ENCODE results near the gene ACOT9. TPM values are rescaled to one million over a fixed set of nuclear protein-coding genes. Genes with fewer than 3 reads are reported as not detected.
"Not testable (repeated sequence)": the region's sequence is repeated elsewhere in the genome, so short reads cannot be mapped to it uniquely, and the experiment has no call there.

ACOT9 gene
- total RNA-seq, 2 experiments from 2014 or later, result 37.7 to 49.0 TPM

DNA sequence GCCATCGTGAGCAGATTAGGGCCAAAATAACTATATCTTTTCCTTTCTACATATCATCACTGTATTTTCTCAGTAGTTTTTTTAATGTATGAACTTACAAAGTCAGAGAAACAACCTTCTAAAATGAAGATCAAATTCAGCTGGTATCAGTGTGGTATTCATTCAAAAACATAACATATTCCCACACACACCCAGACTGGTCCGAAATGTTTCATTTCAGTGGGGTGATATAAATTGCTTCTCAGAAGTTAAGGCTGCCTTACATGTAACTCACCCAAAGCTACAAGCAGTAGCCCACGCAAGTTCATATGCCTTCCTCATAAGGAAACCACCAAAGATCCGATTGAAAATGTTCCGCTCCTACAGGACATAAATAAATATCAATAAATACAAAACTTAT, 37.8 kb downstream of the ACOT9 start:
- Mint-ChIP-seq H3K36me3 (peaks cover 24% of the 10 kb centered on the region), H3K27ac (no peak overlapping the region), H3K4me3 (no peak overlapping the region), H3K9me3 (ENCODE audit: low read depth) (no peaks in the 10 kb centered on the region), H3K27me3 (no peaks in the 10 kb centered on the region), H3K4me1 (peaks cover 6% of the 10 kb centered on the region)
- CTCF ChIA-PET, result interaction anchor here (0.9 kb wide), 1 partner anchor 196 kb away, joined by 3 read pairs; no protein-coding TSS in a partner anchor
- ATAC-seq, result no peak
- DNase-seq, result no peak

GRCh38 chrX:23704673-23705206, 38.3 kb downstream of the ACOT9 start:
- H3K36me3 Mint-ChIP-seq, result peaks cover 24% of the 10 kb centered on the region
- H3K27me3 Mint-ChIP-seq, result no peaks in the 10 kb centered on the region
- H3K9me3 Mint-ChIP-seq (ENCODE audit: low read depth), result no peaks in the 10 kb centered on the region
- CTCF ChIA-PET, result interaction anchor here (0.9 kb wide), 1 partner anchor 197 kb away, joined by 3 read pairs; no protein-coding TSS in a partner anchor
- DNase-seq, result no peak
- no peak overlapping the region for H3K27ac Mint-ChIP-seq
- peaks cover 6% of the 10 kb centered on the region for H3K4me1 Mint-ChIP-seq
- no peak for ATAC-seq
- no peak overlapping the region for H3K4me3 Mint-ChIP-seq

DNA sequence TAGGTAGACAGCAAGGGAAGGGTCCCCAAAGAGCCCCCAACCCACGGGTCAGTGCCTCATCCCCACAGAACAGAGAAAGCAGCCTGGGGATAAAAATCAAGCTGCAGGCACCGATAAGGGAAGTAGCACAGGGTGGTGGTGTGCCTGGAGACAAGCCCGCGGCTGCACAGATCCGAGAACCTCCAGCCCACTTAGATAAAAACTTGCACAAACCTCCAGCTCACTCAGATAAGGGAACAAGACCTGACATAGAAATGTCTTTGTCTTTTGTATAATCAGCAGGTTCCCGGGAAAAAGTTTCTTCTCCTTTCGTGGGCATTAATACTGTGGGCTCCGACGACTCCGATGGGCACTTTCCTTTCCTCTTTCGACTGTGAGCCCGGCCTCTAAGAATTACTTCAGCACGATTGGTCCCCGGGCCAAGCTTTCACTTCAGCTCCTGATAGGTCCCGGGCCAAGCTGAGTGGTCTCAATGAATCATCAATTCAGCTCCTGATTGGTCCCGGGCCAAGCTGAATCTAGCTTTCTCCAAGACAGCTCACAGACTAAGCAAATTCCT, 43.4 kb downstream of the ACOT9 start:
- CTCF ChIA-PET, result interaction anchor here (1.3 to 2.3 kb wide), 3 partner anchors 83 to 207 kb away, joined by 4 to 13 read pairs (median 5); partner anchors contain the start of genes APOO, CXorf58 and SAT1
- peak overlapping the region; percentile 26 for H3K4me3 Mint-ChIP-seq
- peak; percentile 66 for ATAC-seq
- no peaks in the 10 kb centered on the region for H3K9me3 Mint-ChIP-seq (ENCODE audit: low read depth)
- peak overlapping the region; percentile 40 for H3K27ac Mint-ChIP-seq
- DNase-seq, result peak; percentile 41
- peaks cover 5% of the 10 kb centered on the region for H3K4me1 Mint-ChIP-seq
- peaks cover 17% of the 10 kb centered on the region for H3K36me3 Mint-ChIP-seq
- no peaks in the 10 kb centered on the region for H3K27me3 Mint-ChIP-seq

DNA sequence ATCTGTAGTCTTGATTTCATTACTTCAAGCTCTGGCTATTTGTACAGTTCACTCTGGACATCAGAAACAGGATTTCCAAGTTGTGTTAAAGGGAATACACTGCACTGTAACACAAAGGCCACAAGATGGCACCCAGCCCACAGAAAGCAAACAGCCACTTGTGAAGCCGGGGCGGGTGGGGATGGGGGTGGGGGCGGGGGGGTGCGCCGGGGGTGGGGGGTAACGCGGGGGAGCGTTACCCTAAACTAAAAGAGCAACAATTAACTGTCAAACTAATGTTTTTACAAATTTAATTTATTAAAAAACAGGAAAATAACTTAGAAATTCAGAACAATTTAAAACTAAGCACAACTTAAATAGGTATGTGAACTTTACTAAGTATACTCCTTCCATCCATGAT, 48.5 kb downstream of the ACOT9 start:
- peaks cover 3% of the 10 kb centered on the region for H3K4me1 Mint-ChIP-seq
- peak; percentile 53 for DNase-seq
- CTCF ChIA-PET, result interaction anchor here (0.8 to 2.5 kb wide), 4 partner anchors 88 to 212 kb away, joined by 5 to 19 read pairs (median 7); partner anchors contain the start of gene SAT1
- H3K27me3 Mint-ChIP-seq, result no peaks in the 10 kb centered on the region
- H3K9me3 Mint-ChIP-seq (ENCODE audit: low read depth), result no peaks in the 10 kb centered on the region
- peak; percentile 58 for ATAC-seq
- no peak overlapping the region for H3K27ac Mint-ChIP-seq
- H3K4me3 Mint-ChIP-seq, result no peak overlapping the region
- H3K36me3 Mint-ChIP-seq, result no peaks in the 10 kb centered on the region

DNA sequence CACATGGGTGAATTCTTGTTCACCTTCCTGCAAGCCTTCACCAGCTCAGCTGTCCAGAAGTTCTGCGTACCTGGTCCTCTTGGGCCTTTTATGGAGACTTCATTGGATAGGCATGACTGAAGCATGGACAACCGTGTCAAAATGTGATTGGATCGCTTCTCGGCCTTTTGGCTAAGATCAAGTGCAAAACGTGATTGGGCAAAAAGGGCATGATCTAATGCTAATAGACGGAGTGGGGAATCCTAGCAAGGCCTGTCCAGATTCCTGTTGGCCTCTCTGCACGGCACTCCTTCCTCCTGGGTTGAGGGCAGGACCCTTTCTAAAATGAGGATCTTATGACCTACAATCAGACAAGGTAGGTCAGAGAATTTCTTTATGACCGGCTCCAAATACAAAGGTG, 50.9 kb downstream of the ACOT9 start:
- Mint-ChIP-seq H3K4me1 (peaks cover 2% of the 10 kb centered on the region), H3K27ac (no peak overlapping the region), H3K4me3 (no peak overlapping the region), H3K9me3 (ENCODE audit: low read depth) (no peaks in the 10 kb centered on the region), H3K36me3 (no peaks in the 10 kb centered on the region), H3K27me3 (no peaks in the 10 kb centered on the region)
- ATAC-seq, result no peak
- DNase-seq, result no peak
- CTCF ChIA-PET, result interaction anchor here (4.7 kb wide), 1 partner anchor 210 kb away, joined by 29 read pairs; no protein-coding TSS in a partner anchor

- not testable (repeated sequence) for H3K9me3 Mint-ChIP-seq (ENCODE audit: low read depth); DNase-seq; ATAC-seq; H3K27me3 Mint-ChIP-seq; H3K27ac Mint-ChIP-seq; H3K4me3 Mint-ChIP-seq; H3K36me3 Mint-ChIP-seq
- peaks cover 16% of the 10 kb centered on the region for H3K4me1 Mint-ChIP-seq
- CTCF ChIA-PET, result interaction anchor here (0.9 kb wide), 1 partner anchor 225 kb away, joined by 3 read pairs; no protein-coding TSS in a partner anchor
These were observed 66.6 kb downstream of the ACOT9 start for GRCh38 chrX:23676486-23676885.

- Mint-ChIP-seq H3K4me1 (peaks cover 20% of the 10 kb centered on the region), H3K36me3 (peaks cover 10% of the 10 kb centered on the region), H3K27me3 (no peaks in the 10 kb centered on the region), H3K27ac (peak overlapping the region; percentile 32), H3K4me3 (no peak overlapping the region), H3K9me3 (ENCODE audit: low read depth) (no peaks in the 10 kb centered on the region)
- DNase-seq (no peak), ATAC-seq (no peak)
- CTCF ChIA-PET, result interaction anchor here (2.9 kb wide), 1 partner anchor 229 kb away, joined by 7 read pairs; no protein-coding TSS in a partner anchor
These were observed 70.0 kb downstream of the ACOT9 start for GRCh38 chrX:23673108-23673507.

DNA sequence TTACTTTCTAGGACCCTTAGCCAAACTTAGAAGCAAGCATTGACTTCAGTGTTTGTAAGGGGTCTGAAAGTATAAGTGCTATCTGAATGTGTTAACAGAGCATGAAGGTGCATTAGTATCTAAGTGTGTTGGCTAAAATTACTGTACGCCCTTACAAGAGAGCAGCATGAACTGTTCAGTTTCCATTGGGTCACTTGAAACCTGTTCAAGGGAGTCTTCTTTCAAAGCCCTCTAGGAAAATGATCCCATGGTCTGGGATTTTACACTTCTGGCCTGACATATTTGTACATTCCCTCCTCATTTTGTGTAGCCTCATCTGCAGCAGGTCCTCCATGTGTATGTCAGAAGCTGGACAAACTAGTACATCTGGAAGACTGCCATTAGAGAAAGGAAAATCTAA, 72.5 kb downstream of the ACOT9 start:
- Mint-ChIP-seq H3K27me3 (no peaks in the 10 kb centered on the region), H3K4me1 (peaks cover 28% of the 10 kb centered on the region), H3K36me3 (peaks cover 10% of the 10 kb centered on the region), H3K27ac (no peak overlapping the region), H3K4me3 (no peak overlapping the region), H3K9me3 (ENCODE audit: low read depth) (no peaks in the 10 kb centered on the region)
- no peak for DNase-seq
- CTCF ChIA-PET, result interaction anchor here (2.9 kb wide), 1 partner anchor 231 kb away, joined by 7 read pairs; no protein-coding TSS in a partner anchor
- no peak for ATAC-seq

DNA sequence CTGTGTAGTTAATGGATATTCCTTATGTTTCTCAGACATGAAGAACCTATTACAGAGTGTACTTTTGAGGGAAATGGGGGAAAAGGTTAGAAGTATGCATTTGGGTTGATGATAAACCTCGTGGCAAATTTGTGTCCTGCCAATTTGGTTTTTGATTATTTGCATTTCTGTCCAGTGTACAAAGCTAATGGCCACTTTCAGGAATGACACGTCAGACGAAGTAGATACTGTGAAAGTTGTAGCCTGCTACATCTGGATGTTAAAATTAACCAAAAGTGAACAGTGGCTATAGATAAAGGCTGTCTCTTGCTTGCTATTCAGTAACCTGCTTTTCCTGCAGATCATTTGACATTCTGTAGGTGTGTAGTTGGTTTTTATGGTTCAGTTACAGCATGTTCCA, 74.7 kb downstream of the ACOT9 start:
- CTCF ChIA-PET, result interaction anchor here (1.8 kb wide), 1 partner anchor 239 kb away, joined by 4 read pairs; the partner anchor contains the start of genes APOO and CXorf58
- H3K36me3 Mint-ChIP-seq, result peaks cover 7% of the 10 kb centered on the region
- peaks cover 25% of the 10 kb centered on the region for H3K4me1 Mint-ChIP-seq
- no peaks in the 10 kb centered on the region for H3K27me3 Mint-ChIP-seq
- peak overlapping the region; percentile 87 for H3K27ac Mint-ChIP-seq
- ATAC-seq (no peak), DNase-seq (no peak)
- peak overlapping the region; percentile 82 for H3K4me3 Mint-ChIP-seq
- no peaks in the 10 kb centered on the region for H3K9me3 Mint-ChIP-seq (ENCODE audit: low read depth)

- Mint-ChIP-seq H3K4me1 (peaks cover 26% of the 10 kb centered on the region), H3K27me3 (no peaks in the 10 kb centered on the region), H3K4me3 (peak within 1 kb of the TSS; percentile 82), H3K9me3 (ENCODE audit: low read depth) (no peaks in the 10 kb centered on the region), H3K36me3 (peaks cover 7% of the 10 kb centered on the region), H3K27ac (peak within 1 kb of the TSS; percentile 87)
- CTCF ChIA-PET, result interaction anchor here (1.5 to 1.8 kb wide), 2 partner anchors 234 to 240 kb away, joined by 4 to 5 read pairs; partner anchors contain the start of genes APOO and CXorf58
- DNase-seq (peak; percentile 84), ATAC-seq (peak; percentile 86)
These were observed 75.6 kb downstream of the ACOT9 start, which contains the start of gene PRDX4 for GRCh38 chrX:23667239-23668177. PRDX4 (plus strand) TSS chrX:23667493; CDS start chrX:23667571, 78 bp downstream.

GRCh38 chrX:23666282-23666681, 76.8 kb downstream of the ACOT9 start:
- CTCF ChIA-PET, result interaction anchor here (1.5 kb wide), 1 partner anchor 236 kb away, joined by 5 read pairs; no protein-coding TSS in a partner anchor
- Mint-ChIP-seq H3K27ac (no peak overlapping the region), H3K9me3 (ENCODE audit: low read depth) (no peaks in the 10 kb centered on the region), H3K36me3 (peaks cover 4% of the 10 kb centered on the region), H3K4me3 (no peak overlapping the region), H3K4me1 (peaks cover 38% of the 10 kb centered on the region), H3K27me3 (no peaks in the 10 kb centered on the region)
- ATAC-seq (no peak), DNase-seq (no peak)

- ATAC-seq, result no peak
- H3K36me3 Mint-ChIP-seq, result peaks cover 2% of the 10 kb centered on the region
- H3K9me3 Mint-ChIP-seq (ENCODE audit: low read depth), result no peaks in the 10 kb centered on the region
- peaks cover 40% of the 10 kb centered on the region for H3K4me1 Mint-ChIP-seq
- H3K27me3 Mint-ChIP-seq, result no peaks in the 10 kb centered on the region
- CTCF ChIA-PET, result no interaction called here
- H3K4me3 Mint-ChIP-seq, result no peak overlapping the region
- no peak overlapping the region for H3K27ac Mint-ChIP-seq
- no peak for DNase-seq
These were observed 78.6 kb downstream of the ACOT9 start for GRCh38 chrX:23664496-23664895.

- ATAC-seq (peak; percentile 22), DNase-seq (no peak)
- Mint-ChIP-seq H3K9me3 (ENCODE audit: low read depth) (no peaks in the 10 kb centered on the region), H3K27ac (peak overlapping the region; percentile 37), H3K36me3 (no peaks in the 10 kb centered on the region), H3K27me3 (no peaks in the 10 kb centered on the region), H3K4me1 (peaks cover 32% of the 10 kb centered on the region), H3K4me3 (no peak overlapping the region)
- CTCF ChIA-PET, result no interaction called here
These were observed 80.2 kb downstream of the ACOT9 start for GRCh38 chrX:23662853-23663252.
